Neural progenitor cell (in vitro differentiated cells): ENCODE data around the gene NXPE1. TPM values are rescaled to one million over a fixed set of nuclear protein-coding genes. Genes with fewer than 3 reads are reported as not detected.

ENCODE experiments used
- DNase-seq: peaks from one replicate; pipeline ENCODE4 v3.0.0-alpha.2; 2016; ENCODE audit warnings: low spot score
- H2AFZ ChIP-seq: fragments of 200-600 bp; sonication (generic); replicated peaks from 2 replicates; pipeline ENCODE4 v1.6.1; 2016; ENCODE audit warnings: antibody characterized with exemption
- H3F3A ChIP-seq: fragments of 200-600 bp; sonication (generic); 2 replicates; pipeline ENCODE4 v1.6.1; 2016; ENCODE audit warnings: antibody characterized with exemption, low read depth
- H3K27ac ChIP-seq: fragments of 200-600 bp; sonication (generic); 2 replicates; pipeline ENCODE4 v1.5.1; 2016; ENCODE audit warnings: mild to moderate bottlenecking
- H3K27me3 ChIP-seq: fragments of 200-600 bp; sonication (generic); 2 replicates; pipeline ENCODE4 v1.6.1; 2016; ENCODE audit warnings: mild to moderate bottlenecking, moderate library complexity
- H3K36me3 ChIP-seq: fragments of 200-600 bp; sonication (generic); 2 replicates; pipeline ENCODE4 v1.5.1; 2016
- H3K4me1 ChIP-seq: fragments of 200-600 bp; sonication (generic); 2 replicates; pipeline ENCODE4 v1.6.1; 2016; ENCODE audit warnings: mixed run types
- H3K4me2 ChIP-seq: fragments of 200-600 bp; sonication (generic); 2 replicates; pipeline ENCODE4 v1.6.1; 2016
- H3K4me3 ChIP-seq: fragments of 200-600 bp; sonication (generic); 2 replicates; pipeline ENCODE4 v1.5.1; 2016
- H3K79me2 ChIP-seq: fragments of 200-600 bp; sonication (generic); 2 replicates; pipeline ENCODE4 v1.6.1; 2016; ENCODE audit warnings: low read depth
- H3K9ac ChIP-seq: fragments of 200-600 bp; sonication (generic); 2 replicates; pipeline ENCODE4 v1.6.1; 2016
- H3K9me3 ChIP-seq: fragments of 200-600 bp; sonication (generic); 2 replicates; pipeline ENCODE4 v1.5.1; 2016; ENCODE audit warnings: low read depth
- H4K20me1 ChIP-seq: fragments of 200-600 bp; sonication (generic); 2 replicates; pipeline ENCODE4 v1.6.1; 2016; ENCODE audit warnings: low read depth
- H3K27ac Mint-ChIP-seq: 3 replicates; pipeline ENCODE4 v1.8.0; 2021; ENCODE audit warnings: mixed read lengths
- H3K27me3 Mint-ChIP-seq: 2 replicates; pipeline ENCODE4 v1.8.0; 2022; ENCODE audit warnings: low read depth, mild to moderate bottlenecking, inconsistent platforms, moderate library complexity, mixed read lengths; ENCODE audit not compliant: insufficient read depth
- H3K36me3 Mint-ChIP-seq: 3 replicates; pipeline ENCODE4 v1.8.0; 2021; ENCODE audit warnings: mixed read lengths
- H3K4me1 Mint-ChIP-seq: 3 replicates; pipeline ENCODE4 v1.8.0; 2021; ENCODE audit warnings: mixed read lengths
- H3K4me3 Mint-ChIP-seq: 3 replicates; pipeline ENCODE4 v1.8.0; 2021; ENCODE audit warnings: mild to moderate bottlenecking, moderate library complexity, mixed read lengths
- H3K9me3 Mint-ChIP-seq: 3 replicates; pipeline ENCODE4 v1.8.0; 2020; ENCODE audit warnings: mixed read lengths
- CTCF ChIP-seq: fragments of 200-600 bp; sonication (generic); IDR thresholded peaks from 2 replicates; pipeline ENCODE4 v1.5.1; 2017; ENCODE audit warnings: antibody characterized with exemption, mild to moderate bottlenecking
- EZH2 ChIP-seq: fragments of 200-600 bp; sonication (generic); IDR thresholded peaks from 2 replicates; pipeline ENCODE4 v1.6.1; 2017; ENCODE audit warnings: antibody characterized with exemption, mild to moderate bottlenecking, moderate library complexity
- EZH2phosphoT487 ChIP-seq: fragments of 200-600 bp; sonication (generic); IDR thresholded peaks from 2 replicates; pipeline ENCODE4 v1.6.1; 2017; ENCODE audit warnings: antibody characterized with exemption
- total RNA-seq: library from RNA; depleted of rRNA; stranded (reverse); fragments of >200 nt; gene quantifications from 2 replicates; pipeline ENCODE4 v1.2.3, GENCODE V29; 2015; ENCODE audit warnings: low replicate concordance

NXPE1 gene
- total RNA-seq, 1 donor from 2014 or later: not detected

DNA sequence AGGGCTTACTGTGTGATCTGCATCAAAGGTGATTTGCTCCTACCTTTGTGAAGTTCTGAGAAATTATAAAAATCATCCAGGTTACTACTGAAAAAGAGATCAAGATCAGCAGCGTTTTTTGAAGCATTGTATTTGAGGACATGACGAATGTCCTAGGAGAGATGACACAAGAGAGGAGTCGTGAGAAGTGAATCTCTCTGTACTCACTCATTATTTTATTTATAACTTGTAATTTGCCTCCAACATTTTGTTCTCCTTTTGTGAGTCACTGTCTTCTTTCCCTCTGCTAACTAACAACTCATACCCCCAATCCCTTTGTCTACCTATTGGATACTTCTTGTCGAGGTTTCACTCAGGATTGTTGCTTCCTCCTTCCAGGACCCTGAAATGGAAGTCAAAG, 8.6 kb downstream of the NXPE1 start:
- no peaks in the 10 kb centered on the region for H3K36me3 ChIP-seq
- H3F3A ChIP-seq: no peaks in the 10 kb centered on the region
- H3K79me2 ChIP-seq: no peaks in the 10 kb centered on the region
- H2AFZ ChIP-seq: no peak overlapping the region
- no peak for DNase-seq
- TF ChIP-seq EZH2phosphoT487 (no peak), CTCF (no peak), EZH2 (no peak)
- no peaks in the 10 kb centered on the region for H4K20me1 ChIP-seq
- no peak overlapping the region for H3K27ac ChIP-seq
- Mint-ChIP-seq H3K36me3 (no peaks in the 10 kb centered on the region), H3K27ac (no peak overlapping the region), H3K4me1 (no peaks in the 10 kb centered on the region), H3K9me3 (no peaks in the 10 kb centered on the region), H3K4me3 (no peak overlapping the region), H3K27me3 (no peaks in the 10 kb centered on the region)
- H3K4me3 ChIP-seq: no peak overlapping the region
- no peaks in the 10 kb centered on the region for H3K9me3 ChIP-seq
- H3K4me1 ChIP-seq: no peaks in the 10 kb centered on the region
- no peak overlapping the region for H3K4me2 ChIP-seq
- H3K27me3 ChIP-seq: no peaks in the 10 kb centered on the region
- H3K9ac ChIP-seq: no peak overlapping the region

DNA sequence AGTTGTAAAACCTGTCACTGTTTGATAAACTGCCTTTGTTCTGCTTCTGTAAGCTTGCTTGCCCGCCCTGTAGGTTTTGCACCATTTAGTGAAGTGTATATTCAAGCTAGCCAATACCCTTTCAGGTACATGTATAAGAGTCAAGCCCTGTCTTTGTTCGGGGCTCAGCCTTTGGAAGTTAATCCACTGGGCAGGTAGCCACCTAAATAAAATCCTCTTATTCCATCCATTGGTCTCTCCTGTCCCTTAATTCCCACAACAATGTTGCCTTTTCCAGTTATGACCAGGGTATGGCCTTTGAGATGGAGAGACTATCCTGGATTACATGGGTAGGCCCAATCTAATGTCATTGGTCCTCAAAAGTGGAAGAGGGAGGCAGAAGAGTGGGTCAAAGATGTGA, 34.0 kb downstream of the NXPE1 start:
- H3F3A ChIP-seq: no peaks in the 10 kb centered on the region
- H4K20me1 ChIP-seq: no peaks in the 10 kb centered on the region
- TF ChIP-seq EZH2phosphoT487 (no peak), EZH2 (no peak), CTCF (no peak)
- no peaks in the 10 kb centered on the region for H3K4me1 Mint-ChIP-seq
- no peak overlapping the region for H3K27ac Mint-ChIP-seq
- no peaks in the 10 kb centered on the region for H3K36me3 Mint-ChIP-seq
- H3K4me3 Mint-ChIP-seq: no peak overlapping the region
- H3K9me3 ChIP-seq: no peaks in the 10 kb centered on the region
- peaks cover 3% of the 10 kb centered on the region for H3K9me3 Mint-ChIP-seq
- DNase-seq: no peak
- no peaks in the 10 kb centered on the region for H3K36me3 ChIP-seq
- no peak overlapping the region for H2AFZ ChIP-seq
- no peak overlapping the region for H3K4me3 ChIP-seq
- H3K27me3 ChIP-seq: no peaks in the 10 kb centered on the region
- no peaks in the 10 kb centered on the region for H3K4me1 ChIP-seq
- H3K27me3 Mint-ChIP-seq: no peaks in the 10 kb centered on the region
- no peak overlapping the region for H3K4me2 ChIP-seq
- no peak overlapping the region for H3K9ac ChIP-seq
- no peaks in the 10 kb centered on the region for H3K79me2 ChIP-seq
- H3K27ac ChIP-seq: no peak overlapping the region

- Mint-ChIP-seq H3K4me1 (no peaks in the 10 kb centered on the region), H3K4me3 (no peak overlapping the region), H3K27me3 (no peaks in the 10 kb centered on the region), H3K36me3 (no peaks in the 10 kb centered on the region), H3K9me3 (peaks cover 3% of the 10 kb centered on the region), H3K27ac (no peak overlapping the region)
- H3K4me3 ChIP-seq: no peak overlapping the region
- TF ChIP-seq EZH2 (no peak), EZH2phosphoT487 (no peak), CTCF (no peak)
- no peak for DNase-seq
- no peaks in the 10 kb centered on the region for H3K27me3 ChIP-seq
- no peaks in the 10 kb centered on the region for H3K4me1 ChIP-seq
- no peaks in the 10 kb centered on the region for H3F3A ChIP-seq
- no peak overlapping the region for H2AFZ ChIP-seq
- no peaks in the 10 kb centered on the region for H3K36me3 ChIP-seq
- no peaks in the 10 kb centered on the region for H3K9me3 ChIP-seq
- no peaks in the 10 kb centered on the region for H4K20me1 ChIP-seq
- H3K79me2 ChIP-seq: no peaks in the 10 kb centered on the region
- no peak overlapping the region for H3K9ac ChIP-seq
- H3K4me2 ChIP-seq: no peak overlapping the region
- no peak overlapping the region for H3K27ac ChIP-seq
These were observed 35.6 kb downstream of the NXPE1 start for GRCh38 chr11:114524122-114524521.

GRCh38 chr11:114522818-114523217, 36.9 kb downstream of the NXPE1 start:
- H3K4me2 ChIP-seq: no peak overlapping the region
- no peak overlapping the region for H2AFZ ChIP-seq
- no peak overlapping the region for H3K4me3 ChIP-seq
- no peaks in the 10 kb centered on the region for H3K79me2 ChIP-seq
- TF ChIP-seq EZH2: no peak
- no peak for TF ChIP-seq EZH2phosphoT487
- no peak for TF ChIP-seq CTCF
- DNase-seq: no peak
- H3K9me3 ChIP-seq: no peaks in the 10 kb centered on the region
- H4K20me1 ChIP-seq: no peaks in the 10 kb centered on the region
- Mint-ChIP-seq H3K27me3 (no peaks in the 10 kb centered on the region), H3K4me1 (no peaks in the 10 kb centered on the region), H3K9me3 (peaks cover 3% of the 10 kb centered on the region), H3K36me3 (no peaks in the 10 kb centered on the region), H3K4me3 (no peak overlapping the region), H3K27ac (no peak overlapping the region)
- no peak overlapping the region for H3K9ac ChIP-seq
- H3K36me3 ChIP-seq: no peaks in the 10 kb centered on the region
- H3K27ac ChIP-seq: no peak overlapping the region
- H3K4me1 ChIP-seq: no peaks in the 10 kb centered on the region
- no peaks in the 10 kb centered on the region for H3K27me3 ChIP-seq
- no peaks in the 10 kb centered on the region for H3F3A ChIP-seq
